ENCODE measurements around the gene PCDHGA1. TPM values are rescaled to one million over a fixed set of nuclear protein-coding genes. Genes with fewer than 3 reads are reported as not detected.

PCDHGA1 gene
- total RNA-seq, 1 experiment from 2014 or later: 0.64 TPM

- no peak overlapping the region for H3K4me3 ChIP-seq (ENCODE audit: low read depth, low read length)
- Mint-ChIP-seq H3K27ac (ENCODE audit: unreplicated experiment) (no peak overlapping the region), H3K9me3 (ENCODE audit: unreplicated experiment) (peaks cover 34% of the 10 kb centered on the region), H3K4me1 (ENCODE audit: low read depth, unreplicated experiment) (no peaks in the 10 kb centered on the region), H3K36me3 (ENCODE audit: insufficient read depth, unreplicated experiment) (peaks cover 78% of the 10 kb centered on the region), H3K4me3 (ENCODE audit: unreplicated experiment) (no peak overlapping the region), H3K27me3 (ENCODE audit: insufficient read depth, unreplicated experiment) (no peaks in the 10 kb centered on the region)
- ChIA-PET POLR2A (interaction anchor here (0.6 kb wide), 1 partner anchor 71 kb away, joined by 3 read pairs; the partner anchor contains the start of gene DIAPH1), CTCF (no interaction called here)
- BruUV-seq (replicated peaks): no TSS peak
- intact Hi-C loops (cut with micrococcal nuclease; ENCODE audit: unreplicated experiment): no loop called here
- no peak for TF ChIP-seq CTCF (IDR thresholded peaks at IDR 0.05; ENCODE audit: insufficient read depth in 1 of 2, low read depth in 1 of 2, low read length in 1 of 2, severe bottlenecking in 1 of 2, unreplicated experiment in 1 of 2)
- no peaks in the 10 kb centered on the region for H3K4me1 ChIP-seq
- peaks cover 10% of the 10 kb centered on the region for H3K9me3 ChIP-seq
- H3K27me3 ChIP-seq (replicated peaks; ENCODE audit: control insufficient read depth, insufficient read depth, low read length): no peaks in the 10 kb centered on the region
- peaks cover 3% of the 10 kb centered on the region; the same call in 1 of the 2 replicates for H3K36me3 ChIP-seq (ENCODE audit: control insufficient read depth, insufficient read depth, low read length)
- no peak for DNase-seq
These were observed 217.2 kb downstream of the PCDHGA1 start for GRCh38 chr5:141547488-141547887.

- H3K27me3 Mint-ChIP-seq (ENCODE audit: insufficient read depth, unreplicated experiment): no peaks in the 10 kb centered on the region
- intact Hi-C loops (cut with micrococcal nuclease; ENCODE audit: unreplicated experiment): no loop called here
- no peak for DNase-seq
- no TSS peak for BruUV-seq (replicated peaks)
- ChIA-PET CTCF (no interaction called here), POLR2A (interaction anchor here (0.6 kb wide), 1 partner anchor 71 kb away, joined by 3 read pairs; the partner anchor contains the start of gene DIAPH1)
- H3K4me3 ChIP-seq (ENCODE audit: low read depth, low read length): no peak overlapping the region
- no peak overlapping the region for H3K4me3 Mint-ChIP-seq (ENCODE audit: unreplicated experiment)
- peaks cover 34% of the 10 kb centered on the region for H3K9me3 Mint-ChIP-seq (ENCODE audit: unreplicated experiment)
- no peaks in the 10 kb centered on the region for H3K4me1 Mint-ChIP-seq (ENCODE audit: low read depth, unreplicated experiment)
- H3K4me1 ChIP-seq: no peaks in the 10 kb centered on the region
- no peaks in the 10 kb centered on the region for H3K27me3 ChIP-seq (replicated peaks; ENCODE audit: control insufficient read depth, insufficient read depth, low read length)
- peaks cover 10% of the 10 kb centered on the region for H3K9me3 ChIP-seq
- TF ChIP-seq CTCF (IDR thresholded peaks at IDR 0.05; ENCODE audit: insufficient read depth in 1 of 2, low read depth in 1 of 2, low read length in 1 of 2, severe bottlenecking in 1 of 2, unreplicated experiment in 1 of 2): no peak
- H3K27ac Mint-ChIP-seq (ENCODE audit: unreplicated experiment): no peak overlapping the region
- peaks cover 79% of the 10 kb centered on the region for H3K36me3 Mint-ChIP-seq (ENCODE audit: insufficient read depth, unreplicated experiment)
- H3K36me3 ChIP-seq (ENCODE audit: control insufficient read depth, insufficient read depth, low read length): peaks cover 3% of the 10 kb centered on the region; the same call in 1 of the 2 replicates
These were observed 217.6 kb downstream of the PCDHGA1 start for GRCh38 chr5:141547921-141548320.

- H3K27ac Mint-ChIP-seq (ENCODE audit: unreplicated experiment): peak overlapping the region; percentile 81
- no peak overlapping the region for H3K4me3 ChIP-seq (ENCODE audit: low read depth, low read length)
- CTCF ChIA-PET: interaction anchor here (0.6 to 1.6 kb wide), 7 partner anchors 32 to 237 kb away, joined by 3 to 7 read pairs (median 3); partner anchors contain the start of genes PCDHGA10, PCDHGB3, PCDHGB5 and TAF7
- intact Hi-C loops (cut with micrococcal nuclease; ENCODE audit: unreplicated experiment): loop anchor here (1.0 kb wide), 5 partner anchors 32 to 334 kb away; partner anchors contain the start of genes PCDHB14, PCDHGB2 and PCDHGB5
- peak; percentile 67 to 81 for TF ChIP-seq CTCF (IDR thresholded peaks at IDR 0.05; ENCODE audit: insufficient read depth in 1 of 2, low read depth in 1 of 2, low read length in 1 of 2, severe bottlenecking in 1 of 2, unreplicated experiment in 1 of 2)
- H3K4me1 ChIP-seq: no peaks in the 10 kb centered on the region
- H3K27me3 Mint-ChIP-seq (ENCODE audit: insufficient read depth, unreplicated experiment): no peaks in the 10 kb centered on the region
- H3K36me3 ChIP-seq (ENCODE audit: control insufficient read depth, insufficient read depth, low read length): peaks cover 1% of the 10 kb centered on the region; the same call in 1 of the 2 replicates
- POLR2A ChIA-PET: no interaction called here
- no peaks in the 10 kb centered on the region for H3K9me3 Mint-ChIP-seq (ENCODE audit: unreplicated experiment)
- H3K4me1 Mint-ChIP-seq (ENCODE audit: low read depth, unreplicated experiment): peaks cover 16% of the 10 kb centered on the region
- H3K9me3 ChIP-seq: no peaks in the 10 kb centered on the region
- no TSS peak for BruUV-seq (replicated peaks)
- no peaks in the 10 kb centered on the region for H3K27me3 ChIP-seq (replicated peaks; ENCODE audit: control insufficient read depth, insufficient read depth, low read length)
- no peak overlapping the region for H3K4me3 Mint-ChIP-seq (ENCODE audit: unreplicated experiment)
- peaks cover 81% of the 10 kb centered on the region for H3K36me3 Mint-ChIP-seq (ENCODE audit: insufficient read depth, unreplicated experiment)
- DNase-seq: peak; percentile 66 to 76
These were observed 227.4 kb downstream of the PCDHGA1 start for GRCh38 chr5:141557681-141558136.
